DMS153 (cell line): ENCODE results near the gene HBQ1.
A peak's percentile ranks its signal among the peaks of the same experiment; 100 is the strongest.
"Not testable (repeated sequence)": the region's sequence is repeated elsewhere in the genome, so short reads cannot be mapped to it uniquely, and the experiment has no call there.

ENCODE experiments used
- DNase-seq: peaks from one replicate; lab custom pipeline; 2025; lab: John Stamatoyannopoulos, UW

Gene HBQ1

DNA sequence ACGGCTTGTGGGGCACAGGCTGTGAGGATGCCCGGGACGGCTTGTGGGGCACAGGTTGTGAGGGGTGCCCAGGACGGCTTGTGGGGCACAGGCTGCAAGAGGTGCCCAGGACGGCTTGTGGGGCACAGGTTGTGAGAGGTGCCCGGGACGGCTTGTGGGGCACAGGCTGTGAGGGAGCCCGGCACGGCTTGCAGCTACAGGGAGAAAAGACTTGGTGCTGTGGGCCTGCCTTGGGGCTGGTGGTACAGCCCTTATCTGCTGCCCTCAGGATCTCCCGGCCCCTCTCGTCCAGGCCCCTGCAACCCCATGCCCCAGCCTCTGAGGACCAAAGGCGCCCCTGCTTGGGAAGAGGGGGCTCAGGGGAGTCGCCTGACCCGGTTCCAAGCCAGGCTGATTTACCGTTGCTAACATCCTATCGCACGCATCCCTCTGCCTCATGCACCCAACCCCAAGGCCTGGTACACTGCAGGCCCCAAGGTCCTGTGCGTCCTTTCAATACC is 19.5 kb upstream of the HBQ1 start:
- no peak for DNase-seq

DNA sequence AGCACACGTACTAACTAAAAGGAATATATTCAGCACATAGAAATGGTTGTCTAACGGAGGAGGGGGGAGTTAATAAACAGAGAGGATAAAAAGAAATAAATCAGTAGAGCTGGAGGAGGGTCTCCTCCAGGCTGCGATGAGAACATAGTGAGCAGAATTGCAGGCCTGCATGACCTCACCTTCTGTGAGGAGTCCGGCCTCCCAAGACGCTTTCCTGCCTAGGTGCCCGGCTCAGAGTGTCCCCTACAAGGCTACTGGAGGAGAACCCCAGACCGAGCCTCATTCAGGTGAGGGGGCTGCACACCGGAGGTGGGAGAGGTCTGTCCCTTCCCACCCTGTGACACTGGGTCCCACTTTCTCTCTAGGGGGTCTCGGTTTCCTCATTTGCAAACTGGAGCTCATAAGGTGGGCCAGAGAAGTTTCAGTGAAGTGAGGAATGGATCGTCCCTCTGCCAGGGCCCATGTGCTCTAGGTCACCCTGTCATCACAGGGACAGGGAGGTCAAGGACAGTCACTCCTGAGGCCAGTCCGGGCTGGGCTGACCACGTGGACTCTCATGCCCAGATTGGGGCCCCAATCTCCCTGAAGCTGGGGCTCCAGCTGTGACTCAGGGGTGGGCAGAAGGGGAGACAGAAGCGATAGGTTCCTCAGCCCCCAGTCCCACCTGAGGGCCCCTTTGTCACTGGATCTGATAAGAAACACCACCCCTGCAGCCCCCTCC is 17.8 kb upstream of the HBQ1 start:
- no peak for DNase-seq

DNA sequence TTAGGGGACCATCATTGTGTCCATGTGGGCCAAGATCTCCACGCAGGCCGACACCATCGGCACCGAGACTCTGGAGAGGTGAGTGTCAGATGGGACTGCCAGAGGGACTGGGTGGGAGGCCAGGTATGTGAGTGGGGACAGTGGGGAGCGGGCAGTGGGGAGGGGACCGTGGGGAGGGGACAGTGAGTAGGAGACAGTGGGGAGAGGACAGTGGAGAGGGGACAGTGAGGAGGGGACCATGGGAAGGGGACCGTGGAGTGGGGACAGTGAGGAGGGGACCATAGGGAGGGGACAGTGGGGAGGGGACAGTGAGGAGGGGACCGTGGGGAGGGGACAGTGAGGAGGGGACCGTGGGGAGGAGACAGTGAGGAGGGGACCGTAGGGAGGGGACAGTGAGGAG is 17.1 kb upstream of the HBQ1 start:
- not testable (repeated sequence) for DNase-seq

DNA sequence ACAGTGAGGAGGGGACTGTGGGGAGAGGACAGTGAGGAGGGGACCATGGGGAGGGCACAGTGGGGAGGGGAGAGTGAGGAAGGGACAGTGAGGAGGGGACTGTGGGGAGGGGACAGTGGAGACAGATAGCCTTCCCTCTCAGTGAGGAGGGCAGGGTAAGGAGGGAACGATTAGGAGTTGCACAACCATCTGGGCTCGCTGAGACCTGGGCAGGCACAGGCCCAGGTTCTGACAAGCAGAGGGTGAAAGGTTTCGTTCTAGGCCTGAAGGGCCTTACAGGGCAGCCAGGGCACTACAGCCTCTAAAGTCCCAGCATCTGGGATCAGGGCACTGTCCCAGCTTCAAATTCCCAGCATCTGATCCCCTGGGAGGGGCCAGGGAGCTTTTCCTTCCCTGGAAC is 16.6 kb upstream of the HBQ1 start:
- DNase-seq = not testable (repeated sequence)

DNA sequence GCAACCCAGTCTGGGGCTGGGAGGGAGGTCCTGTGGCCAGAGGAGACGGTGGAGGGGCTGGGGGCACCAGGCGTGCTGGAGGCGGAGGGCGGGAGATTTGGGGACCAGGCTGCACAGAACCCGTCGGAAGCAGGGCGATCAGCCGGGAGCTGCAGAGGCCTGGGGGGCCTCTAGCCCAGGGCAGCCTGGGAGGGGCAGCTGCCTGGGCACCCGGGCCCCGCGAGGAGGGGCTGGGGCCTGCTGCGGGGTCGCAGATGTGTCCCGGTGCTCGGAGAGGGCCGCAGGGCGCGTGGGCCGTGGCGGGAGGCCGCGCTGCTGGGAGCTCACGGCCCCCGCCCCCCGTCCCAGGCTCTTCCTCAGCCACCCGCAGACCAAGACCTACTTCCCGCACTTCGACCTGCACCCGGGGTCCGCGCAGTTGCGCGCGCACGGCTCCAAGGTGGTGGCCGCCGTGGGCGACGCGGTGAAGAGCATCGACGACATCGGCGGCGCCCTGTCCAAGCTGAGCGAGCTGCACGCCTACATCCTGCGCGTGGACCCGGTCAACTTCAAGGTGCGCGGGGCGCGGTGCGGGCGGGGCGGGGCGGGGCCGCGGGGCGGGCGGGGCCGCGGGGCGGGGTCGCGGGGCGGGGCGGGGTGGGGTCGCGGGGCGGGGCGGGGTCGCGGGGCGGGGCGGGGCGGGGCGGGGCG is 16.0 kb upstream of the HBQ1 start:
- DNase-seq = not testable (repeated sequence)

DNA sequence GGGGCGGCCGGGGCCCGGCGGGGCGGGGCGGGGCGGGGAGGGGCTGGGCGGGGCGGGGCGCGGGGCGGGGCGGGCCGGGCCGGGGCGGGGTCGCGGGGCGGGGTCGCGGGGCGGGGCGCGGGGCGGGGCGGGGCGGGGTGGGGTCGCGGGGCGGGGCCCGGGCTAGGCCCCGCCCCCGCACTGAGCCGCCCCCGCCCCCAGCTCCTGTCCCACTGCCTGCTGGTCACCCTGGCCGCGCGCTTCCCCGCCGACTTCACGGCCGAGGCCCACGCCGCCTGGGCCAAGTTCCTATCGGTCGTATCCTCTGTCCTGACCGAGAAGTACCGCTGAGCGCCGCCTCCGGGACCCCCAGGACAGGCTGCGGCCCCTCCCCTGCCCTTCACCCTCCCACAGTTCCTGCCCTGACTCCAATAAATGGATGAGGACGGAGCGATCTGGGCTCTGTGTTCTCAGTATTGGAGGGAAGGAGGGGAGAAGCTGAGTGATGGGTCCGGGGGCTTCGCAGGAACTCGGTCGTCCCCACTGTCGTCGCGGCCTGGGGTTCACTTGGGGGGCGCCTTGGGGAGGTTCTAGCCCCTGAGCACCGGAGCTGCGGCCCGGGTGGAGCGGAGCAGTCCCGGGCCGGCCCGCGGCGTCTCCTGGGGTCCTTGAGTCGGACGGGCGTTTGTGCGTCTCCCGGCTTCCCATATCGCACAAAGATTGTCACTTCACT is 15.3 kb upstream of the HBQ1 start:
- no peak for DNase-seq

DNA sequence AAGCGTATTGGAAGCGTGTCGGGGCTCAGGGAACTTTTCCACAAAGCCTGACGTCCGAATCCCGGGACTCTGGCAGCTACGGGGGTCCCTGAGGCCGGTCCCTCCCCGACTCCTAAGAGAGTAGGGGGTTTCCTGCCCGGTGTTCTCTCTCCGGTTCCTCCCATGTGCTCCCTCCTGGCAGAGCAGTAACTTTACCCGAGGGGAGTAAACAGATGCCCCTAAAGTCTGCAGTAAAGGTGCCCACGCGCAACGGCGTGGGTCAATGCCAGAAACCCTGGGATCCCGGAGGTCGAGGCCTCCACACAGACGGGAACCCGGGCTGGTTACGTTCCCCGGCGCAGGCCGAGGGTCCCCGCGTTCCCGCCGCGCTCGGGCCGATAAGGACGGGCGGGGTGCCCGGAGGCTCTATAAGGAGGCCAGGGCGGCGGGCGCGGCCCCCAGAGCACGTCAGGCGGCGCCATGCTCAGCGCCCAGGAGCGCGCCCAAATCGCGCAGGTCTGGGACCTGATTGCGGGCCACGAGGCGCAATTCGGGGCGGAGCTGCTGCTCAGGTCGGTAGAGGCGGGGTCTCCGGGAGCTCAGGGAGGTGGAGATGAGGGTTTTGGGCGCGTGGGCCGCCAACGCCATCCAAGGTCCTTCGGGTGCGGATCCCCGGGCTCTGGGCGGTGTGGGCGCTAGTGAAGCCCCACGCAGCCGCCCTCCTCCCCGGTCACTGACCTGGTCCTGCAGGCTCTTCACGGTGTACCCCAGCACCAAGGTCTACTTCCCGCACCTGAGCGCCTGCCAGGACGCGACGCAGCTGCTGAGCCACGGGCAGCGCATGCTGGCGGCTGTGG is 14.5 kb upstream of the HBQ1 start, which contains the start of gene HBM:
HBM (plus strand) TSS at position 440 of the 836 bp plus-strand sequence; CDS start at position 460, 20 bp downstream.
- DNase-seq = no peak

DNA sequence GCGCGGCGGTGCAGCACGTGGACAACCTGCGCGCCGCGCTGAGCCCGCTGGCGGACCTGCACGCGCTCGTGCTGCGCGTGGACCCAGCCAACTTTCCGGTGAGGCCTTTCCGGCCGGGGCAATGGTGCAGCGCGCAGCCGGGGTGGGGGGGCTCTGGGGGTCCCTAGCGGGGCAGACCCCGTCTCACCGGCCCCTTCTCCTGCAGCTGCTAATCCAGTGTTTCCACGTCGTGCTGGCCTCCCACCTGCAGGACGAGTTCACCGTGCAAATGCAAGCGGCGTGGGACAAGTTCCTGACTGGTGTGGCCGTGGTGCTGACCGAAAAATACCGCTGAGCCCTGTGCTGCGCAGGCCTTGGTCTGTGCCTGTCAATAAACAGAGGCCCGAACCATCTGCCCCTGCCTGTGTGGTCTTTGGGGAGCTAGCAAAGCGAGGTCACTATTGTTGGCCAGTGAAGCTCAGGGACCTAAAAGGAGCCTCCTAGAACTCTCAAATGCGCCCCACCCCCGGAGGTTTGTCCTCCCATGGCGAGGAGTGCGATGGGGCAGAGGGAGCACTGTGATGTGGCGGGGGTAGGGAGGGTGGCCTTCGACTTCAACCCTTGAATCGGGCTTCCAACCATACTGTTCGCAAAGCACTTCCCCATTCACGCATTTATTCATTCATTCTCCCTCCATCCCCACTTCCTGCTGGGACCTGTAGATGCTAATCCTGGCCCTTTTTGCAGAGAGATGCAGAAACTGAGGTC is 13.7 kb upstream of the HBQ1 start:
- DNase-seq = no peak

DNA sequence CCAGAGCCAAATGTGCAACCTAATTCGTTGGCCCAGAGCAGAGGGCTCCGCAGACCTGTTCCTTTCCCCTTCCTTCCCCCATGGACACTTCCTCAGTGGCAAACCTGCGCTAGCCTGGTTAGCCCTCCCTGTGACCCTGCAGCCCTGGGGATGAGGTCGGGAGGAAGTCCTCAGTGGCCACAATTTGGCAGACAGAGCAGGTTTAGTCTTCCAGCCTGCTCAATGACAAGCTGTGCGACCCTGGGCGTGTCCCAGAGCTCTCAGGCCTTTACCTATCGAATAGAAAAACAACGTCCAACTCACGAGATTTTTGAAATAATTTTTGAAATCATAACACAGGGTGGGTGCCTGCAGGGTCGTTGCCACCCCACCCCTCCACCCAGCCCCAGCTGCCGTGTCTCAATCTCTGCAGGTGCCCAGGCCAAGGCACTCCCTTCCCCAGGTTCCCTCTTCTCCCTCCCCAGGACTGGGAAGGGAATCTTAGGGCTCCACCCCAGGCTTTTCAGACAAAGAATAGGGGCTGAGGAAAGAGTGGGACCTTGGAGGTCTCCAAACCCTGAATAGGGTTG is 13.1 kb upstream of the HBQ1 start:
- DNase-seq = no peak

DNA sequence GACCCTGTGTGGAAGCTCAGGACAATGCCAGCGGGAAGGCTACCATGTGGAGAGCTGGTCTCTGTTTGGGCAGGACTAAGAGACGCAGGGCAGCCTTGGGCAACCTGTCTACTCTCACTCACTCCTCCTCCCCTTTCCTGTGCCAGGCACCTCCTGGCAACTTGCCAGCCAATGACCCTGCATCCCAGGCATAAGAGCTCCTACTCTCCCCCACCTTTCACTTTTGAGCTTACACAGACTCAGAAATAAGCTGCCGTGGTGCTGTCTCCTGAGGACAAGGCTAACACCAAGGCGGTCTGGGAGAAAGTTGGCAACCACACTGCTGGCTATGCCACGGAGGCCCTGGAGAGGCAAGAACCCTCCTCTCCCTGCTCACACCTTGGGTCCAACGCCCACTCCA is 11.8 kb upstream of the HBQ1 start:
- peak; percentile 21 for DNase-seq

DNA sequence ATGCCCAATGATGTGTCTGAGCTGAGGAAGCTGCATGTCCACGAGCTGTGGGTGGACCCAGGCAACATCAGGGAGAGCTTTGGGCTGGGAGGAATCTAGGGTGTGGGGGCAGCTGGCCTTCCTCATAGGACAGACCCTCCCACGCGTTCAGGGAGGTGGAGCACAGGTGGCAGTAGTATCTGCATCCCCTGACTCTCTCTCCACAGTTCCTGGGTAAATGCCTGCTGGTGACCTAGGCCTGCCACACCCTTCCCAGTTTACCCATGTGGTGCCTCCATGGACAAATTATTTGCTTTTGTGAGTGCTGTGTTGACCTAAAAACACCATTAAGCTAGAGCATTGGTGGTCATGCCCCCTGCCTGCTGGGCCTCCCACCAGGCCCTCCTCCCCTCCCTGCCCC is 11.2 kb upstream of the HBQ1 start:
- DNase-seq = peak; percentile 31

DNA sequence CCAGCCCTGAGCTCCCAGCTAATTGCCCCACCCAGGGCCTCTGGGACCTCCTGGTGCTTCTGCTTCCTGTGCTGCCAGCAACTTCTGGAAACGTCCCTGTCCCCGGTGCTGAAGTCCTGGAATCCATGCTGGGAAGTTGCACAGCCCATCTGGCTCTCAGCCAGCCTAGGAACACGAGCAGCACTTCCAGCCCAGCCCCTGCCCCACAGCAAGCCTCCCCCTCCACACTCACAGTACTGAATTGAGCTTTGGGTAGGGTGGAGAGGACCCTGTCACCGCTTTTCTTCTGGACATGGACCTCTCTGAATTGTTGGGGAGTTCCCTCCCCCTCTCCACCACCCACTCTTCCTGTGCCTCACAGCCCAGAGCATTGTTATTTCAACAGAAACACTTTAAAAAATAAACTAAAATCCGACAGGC is 10.2 kb upstream of the HBQ1 start:
- not testable (repeated sequence) for DNase-seq

DNA sequence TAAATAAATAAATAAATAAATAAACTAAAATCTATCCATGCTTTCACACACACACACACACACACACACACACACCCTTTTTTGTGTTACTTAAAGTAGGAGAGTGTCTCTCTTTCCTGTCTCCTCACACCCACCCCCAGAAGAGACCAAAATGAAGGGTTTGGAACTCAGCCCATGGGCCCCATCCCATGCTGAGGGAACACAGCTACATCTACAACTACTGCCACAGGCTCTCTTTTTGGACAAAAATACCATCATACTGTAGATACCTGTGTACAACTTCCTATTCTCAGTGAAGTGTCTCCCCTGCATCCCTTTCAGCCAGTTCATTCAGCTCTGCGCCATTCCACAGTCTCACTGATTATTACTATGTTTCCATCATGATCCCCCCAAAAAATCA is 9.5 kb upstream of the HBQ1 start:
- DNase-seq = no peak

DNA sequence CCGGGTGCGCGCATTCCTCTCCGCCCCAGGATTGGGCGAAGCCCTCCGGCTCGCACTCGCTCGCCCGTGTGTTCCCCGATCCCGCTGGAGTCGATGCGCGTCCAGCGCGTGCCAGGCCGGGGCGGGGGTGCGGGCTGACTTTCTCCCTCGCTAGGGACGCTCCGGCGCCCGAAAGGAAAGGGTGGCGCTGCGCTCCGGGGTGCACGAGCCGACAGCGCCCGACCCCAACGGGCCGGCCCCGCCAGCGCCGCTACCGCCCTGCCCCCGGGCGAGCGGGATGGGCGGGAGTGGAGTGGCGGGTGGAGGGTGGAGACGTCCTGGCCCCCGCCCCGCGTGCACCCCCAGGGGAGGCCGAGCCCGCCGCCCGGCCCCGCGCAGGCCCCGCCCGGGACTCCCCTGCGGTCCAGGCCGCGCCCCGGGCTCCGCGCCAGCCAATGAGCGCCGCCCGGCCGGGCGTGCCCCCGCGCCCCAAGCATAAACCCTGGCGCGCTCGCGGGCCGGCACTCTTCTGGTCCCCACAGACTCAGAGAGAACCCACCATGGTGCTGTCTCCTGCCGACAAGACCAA is 7.8 kb upstream of the HBQ1 start, which contains the start of gene HBA2:
HBA2 (plus strand) TSS at position 503 of the 568 bp plus-strand sequence; CDS start at position 540, 37 bp downstream.
- not testable (repeated sequence) for DNase-seq

DNA sequence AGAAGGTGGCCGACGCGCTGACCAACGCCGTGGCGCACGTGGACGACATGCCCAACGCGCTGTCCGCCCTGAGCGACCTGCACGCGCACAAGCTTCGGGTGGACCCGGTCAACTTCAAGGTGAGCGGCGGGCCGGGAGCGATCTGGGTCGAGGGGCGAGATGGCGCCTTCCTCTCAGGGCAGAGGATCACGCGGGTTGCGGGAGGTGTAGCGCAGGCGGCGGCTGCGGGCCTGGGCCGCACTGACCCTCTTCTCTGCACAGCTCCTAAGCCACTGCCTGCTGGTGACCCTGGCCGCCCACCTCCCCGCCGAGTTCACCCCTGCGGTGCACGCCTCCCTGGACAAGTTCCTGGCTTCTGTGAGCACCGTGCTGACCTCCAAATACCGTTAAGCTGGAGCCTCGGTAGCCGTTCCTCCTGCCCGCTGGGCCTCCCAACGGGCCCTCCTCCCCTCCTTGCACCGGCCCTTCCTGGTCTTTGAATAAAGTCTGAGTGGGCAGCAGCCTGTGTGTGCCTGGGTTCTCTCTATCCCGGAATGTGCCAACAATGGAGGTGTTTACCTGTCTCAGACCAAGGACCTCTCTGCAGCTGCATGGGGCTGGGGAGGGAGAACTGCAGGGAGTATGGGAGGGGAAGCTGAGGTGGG is 6.9 kb upstream of the HBQ1 start:
- not testable (repeated sequence) for DNase-seq

DNA sequence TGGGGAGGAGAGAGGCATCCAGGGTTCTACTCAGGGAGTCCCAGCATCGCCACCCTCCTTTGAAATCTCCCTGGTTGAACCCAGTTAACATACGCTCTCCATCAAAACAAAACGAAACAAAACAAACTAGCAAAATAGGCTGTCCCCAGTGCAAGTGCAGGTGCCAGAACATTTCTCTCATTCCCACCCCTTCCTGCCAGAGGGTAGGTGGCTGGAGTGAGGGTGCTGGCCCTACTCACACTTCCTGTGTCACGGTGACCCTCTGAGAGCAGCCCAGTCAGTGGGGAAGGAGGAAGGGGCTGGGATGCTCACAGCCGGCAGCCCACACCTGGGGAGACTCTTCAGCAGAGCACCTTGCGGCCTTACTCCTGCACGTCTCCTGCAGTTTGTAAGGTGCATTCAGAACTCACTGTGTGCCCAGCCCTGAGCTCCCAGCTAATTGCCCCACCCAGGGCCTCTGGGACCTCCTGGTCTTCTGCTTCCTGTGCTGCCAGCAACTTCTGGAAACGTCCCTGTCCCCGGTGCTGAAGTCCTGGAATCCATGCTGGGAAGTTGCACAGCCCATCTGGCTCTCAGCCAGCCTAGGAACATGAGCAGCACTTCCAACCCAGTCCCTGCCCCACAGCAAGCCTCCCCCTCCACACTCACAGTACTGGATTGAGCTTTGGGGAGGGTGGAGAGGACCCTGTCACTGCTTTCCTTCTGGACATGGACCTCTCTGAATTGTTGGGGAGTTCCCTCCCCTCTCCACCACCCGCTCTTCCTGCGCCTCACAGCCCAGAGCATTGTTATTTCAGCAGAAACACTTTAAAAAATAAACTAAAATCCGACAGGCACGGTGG is 6.1 kb upstream of the HBQ1 start:
- DNase-seq = not testable (repeated sequence)

DNA sequence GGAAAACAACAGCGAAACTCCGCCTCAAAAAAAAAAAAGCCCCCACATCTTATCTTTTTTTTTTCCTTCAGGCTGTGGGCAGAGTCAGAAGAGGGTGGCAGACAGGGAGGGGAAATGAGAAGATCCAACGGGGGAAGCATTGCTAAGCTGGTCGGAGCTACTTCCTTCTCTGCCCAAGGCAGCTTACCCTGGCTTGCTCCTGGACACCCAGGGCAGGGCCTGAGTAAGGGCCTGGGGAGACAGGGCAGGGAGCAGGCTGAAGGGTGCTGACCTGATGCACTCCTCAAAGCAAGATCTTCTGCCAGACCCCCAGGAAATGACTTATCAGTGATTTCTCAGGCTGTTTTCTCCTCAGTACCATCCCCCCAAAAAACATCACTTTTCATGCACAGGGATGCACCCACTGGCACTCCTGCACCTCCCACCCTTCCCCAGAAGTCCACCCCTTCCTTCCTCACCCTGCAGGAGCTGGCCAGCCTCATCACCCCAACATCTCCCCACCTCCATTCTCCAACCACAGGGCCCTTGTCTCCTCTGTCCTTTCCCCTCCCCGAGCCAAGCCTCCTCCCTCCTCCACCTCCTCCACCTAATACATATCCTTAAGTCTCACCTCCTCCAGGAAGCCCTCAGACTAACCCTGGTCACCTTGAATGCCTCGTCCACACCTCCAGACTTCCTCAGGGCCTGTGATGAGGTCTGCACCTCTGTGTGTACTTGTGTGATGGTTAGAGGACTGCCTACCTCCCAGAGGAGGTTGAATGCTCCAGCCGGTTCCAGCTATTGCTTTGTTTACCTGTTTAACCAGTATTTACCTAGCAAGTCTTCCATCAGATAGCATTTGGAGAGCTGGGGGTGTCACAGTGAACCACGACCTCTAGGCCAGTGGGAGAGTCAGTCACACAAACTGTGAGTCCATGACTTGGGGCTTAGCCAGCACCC is 5.0 kb upstream of the HBQ1 start:
- DNase-seq = no peak

DNA sequence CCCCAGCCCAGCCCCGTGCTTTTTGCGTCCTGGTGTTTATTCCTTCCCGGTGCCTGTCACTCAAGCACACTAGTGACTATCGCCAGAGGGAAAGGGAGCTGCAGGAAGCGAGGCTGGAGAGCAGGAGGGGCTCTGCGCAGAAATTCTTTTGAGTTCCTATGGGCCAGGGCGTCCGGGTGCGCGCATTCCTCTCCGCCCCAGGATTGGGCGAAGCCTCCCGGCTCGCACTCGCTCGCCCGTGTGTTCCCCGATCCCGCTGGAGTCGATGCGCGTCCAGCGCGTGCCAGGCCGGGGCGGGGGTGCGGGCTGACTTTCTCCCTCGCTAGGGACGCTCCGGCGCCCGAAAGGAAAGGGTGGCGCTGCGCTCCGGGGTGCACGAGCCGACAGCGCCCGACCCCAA is 4.3 kb upstream of the HBQ1 start:
- DNase-seq = not testable (repeated sequence)
